Effector memory CD4-positive, alpha-beta T cell (primary cell): ENCODE measurements around the gene NR1H3.
A peak's percentile ranks its signal among the peaks of the same experiment; 100 is the strongest.

Experiments used
- DNase-seq, 3 donors: peaks; one replicate each; pipeline ENCODE4 v3.0.0-alpha.2; 2020
- H3K27ac ChIP-seq: 2 replicates; pipeline ENCODE4 v1.7.0; 2013; ENCODE audit warnings: mild to moderate bottlenecking, low read length, moderate library complexity; ENCODE audit not compliant: insufficient read depth, poor library complexity, severe bottlenecking
- H3K27me3 ChIP-seq: replicated peaks from 2 replicates; pipeline ENCODE4 v1.7.0; 2013; ENCODE audit warnings: mild to moderate bottlenecking, low read length; ENCODE audit not compliant: insufficient read depth, control insufficient read depth, poor library complexity, severe bottlenecking
- H3K36me3 ChIP-seq: 2 replicates; pipeline ENCODE4 v1.7.0; 2013; ENCODE audit warnings: mild to moderate bottlenecking, low read length, moderate library complexity; ENCODE audit not compliant: control insufficient read depth, insufficient read depth
- H3K4me1 ChIP-seq: 2 replicates; pipeline ENCODE4 v1.7.0; 2013; ENCODE audit warnings: low read length, mild to moderate bottlenecking; ENCODE audit not compliant: control insufficient read depth, insufficient read depth, poor library complexity, severe bottlenecking
- H3K4me3 ChIP-seq: 2 replicates; pipeline ENCODE4 v1.7.0; 2013; ENCODE audit warnings: low read length, low read depth, mild to moderate bottlenecking; ENCODE audit not compliant: insufficient read depth, poor library complexity, severe bottlenecking
- H3K9me3 ChIP-seq: 2 replicates; pipeline ENCODE4 v1.7.0; 2013; ENCODE audit warnings: mild to moderate bottlenecking, low read length, moderate library complexity; ENCODE audit not compliant: control insufficient read depth

Gene NR1H3

GRCh38 chr11:47243454-47243853 lies 14.3 kb upstream of the NR1H3 start:
- no peak for DNase-seq
- Histone ChIP-seq H3K4me1 (peaks cover 7% of the 10 kb centered on the region), H3K27me3 (no peaks in the 10 kb centered on the region), H3K27ac (no peak overlapping the region), H3K9me3 (no peaks in the 10 kb centered on the region), H3K36me3 (peaks cover 62% of the 10 kb centered on the region), H3K4me3 (no peak overlapping the region)

- Histone ChIP-seq H3K4me1 (peaks cover 11% of the 10 kb centered on the region), H3K4me3 (no peak overlapping the region), H3K36me3 (peaks cover 50% of the 10 kb centered on the region), H3K9me3 (no peaks in the 10 kb centered on the region), H3K27me3 (no peaks in the 10 kb centered on the region), H3K27ac (no peak overlapping the region)
- DNase-seq = no peak
Observed at GRCh38 chr11:47244448-47245350, 13.1 kb upstream of the NR1H3 start.

GRCh38 chr11:47245611-47246357 lies 12.0 kb upstream of the NR1H3 start:
- H3K36me3 ChIP-seq = peaks cover 43% of the 10 kb centered on the region
- DNase-seq = no peak

GRCh38 chr11:47247502-47247901 lies 10.3 kb upstream of the NR1H3 start:
- H3K36me3 ChIP-seq = peaks cover 32% of the 10 kb centered on the region
- no peaks in the 10 kb centered on the region for H3K9me3 ChIP-seq
- no peak overlapping the region for H3K27ac ChIP-seq
- H3K4me1 ChIP-seq = peaks cover 11% of the 10 kb centered on the region
- H3K27me3 ChIP-seq = no peaks in the 10 kb centered on the region
- H3K4me3 ChIP-seq = no peak overlapping the region
- no peak for DNase-seq

More at GRCh38 chr11:47245611-47246357, 12.0 kb upstream of the NR1H3 start:
- Histone ChIP-seq H3K9me3 (no peaks in the 10 kb centered on the region), H3K4me1 (peaks cover 11% of the 10 kb centered on the region), H3K4me3 (no peak overlapping the region), H3K27me3 (no peaks in the 10 kb centered on the region), H3K27ac (no peak overlapping the region)

GRCh38 chr11:47248304-47248663 lies 9.5 kb upstream of the NR1H3 start:
- no peak for DNase-seq
- Histone ChIP-seq H3K27me3 (no peaks in the 10 kb centered on the region), H3K4me1 (peaks cover 11% of the 10 kb centered on the region), H3K4me3 (peak overlapping the region; percentile 99), H3K27ac (peak overlapping the region; percentile 91), H3K36me3 (peaks cover 24% of the 10 kb centered on the region), H3K9me3 (no peaks in the 10 kb centered on the region)

GRCh38 chr11:47248664-47249377 lies 9.0 kb upstream of the NR1H3 start, which contains the start of gene ACP2:
TSS of gene ACP2 (minus strand) at chr11:47248814. CDS start at chr11:47248789, 25 bp downstream.
- peak; percentile 67 to 76 (median 74) for DNase-seq
- Histone ChIP-seq H3K4me1 (peaks cover 11% of the 10 kb centered on the region), H3K36me3 (peaks cover 19% of the 10 kb centered on the region), H3K9me3 (no peaks in the 10 kb centered on the region), H3K27ac (peak within 1 kb of the TSS; percentile 91), H3K4me3 (peak within 1 kb of the TSS; percentile 99), H3K27me3 (no peaks in the 10 kb centered on the region)

GRCh38 chr11:47249378-47249715 lies 8.4 kb upstream of the NR1H3 start:
- Histone ChIP-seq H3K4me1 (peaks cover 11% of the 10 kb centered on the region), H3K27me3 (no peaks in the 10 kb centered on the region), H3K9me3 (no peaks in the 10 kb centered on the region), H3K27ac (peak overlapping the region; percentile 91), H3K36me3 (peaks cover 18% of the 10 kb centered on the region), H3K4me3 (peak overlapping the region; percentile 99)
- no peak for DNase-seq

GRCh38 chr11:47251751-47252150 lies 6.0 kb upstream of the NR1H3 start:
- Histone ChIP-seq H3K4me1 (peaks cover 11% of the 10 kb centered on the region), H3K4me3 (no peak overlapping the region), H3K36me3 (no peaks in the 10 kb centered on the region), H3K27me3 (no peaks in the 10 kb centered on the region), H3K27ac (no peak overlapping the region), H3K9me3 (no peaks in the 10 kb centered on the region)
- no peak for DNase-seq

- Histone ChIP-seq H3K27ac (no peak overlapping the region), H3K36me3 (no peaks in the 10 kb centered on the region), H3K4me3 (no peak overlapping the region), H3K9me3 (no peaks in the 10 kb centered on the region), H3K27me3 (no peaks in the 10 kb centered on the region), H3K4me1 (peaks cover 4% of the 10 kb centered on the region)
- DNase-seq = no peak
Observed at GRCh38 chr11:47253660-47254059, 4.1 kb upstream of the NR1H3 start.
